Head of caudate nucleus (tissue), 42 donors: ENCODE measurements around the gene DEXI.

Experiments used
- DNase-seq, 42 donors: peaks; one replicate each; pipeline versions ENCODE4 v3.0.0 to v3.0.0-alpha.2; 2020 to 2021; ENCODE audit warnings: mixed read lengths in 7 of 42
- intact Hi-C: fragments of 100-400 bp; cut with DNase I; formaldehyde crosslinking; loops from one replicate; pipeline ENCODE4 v1.15.0; 2022

DEXI gene

DNA sequence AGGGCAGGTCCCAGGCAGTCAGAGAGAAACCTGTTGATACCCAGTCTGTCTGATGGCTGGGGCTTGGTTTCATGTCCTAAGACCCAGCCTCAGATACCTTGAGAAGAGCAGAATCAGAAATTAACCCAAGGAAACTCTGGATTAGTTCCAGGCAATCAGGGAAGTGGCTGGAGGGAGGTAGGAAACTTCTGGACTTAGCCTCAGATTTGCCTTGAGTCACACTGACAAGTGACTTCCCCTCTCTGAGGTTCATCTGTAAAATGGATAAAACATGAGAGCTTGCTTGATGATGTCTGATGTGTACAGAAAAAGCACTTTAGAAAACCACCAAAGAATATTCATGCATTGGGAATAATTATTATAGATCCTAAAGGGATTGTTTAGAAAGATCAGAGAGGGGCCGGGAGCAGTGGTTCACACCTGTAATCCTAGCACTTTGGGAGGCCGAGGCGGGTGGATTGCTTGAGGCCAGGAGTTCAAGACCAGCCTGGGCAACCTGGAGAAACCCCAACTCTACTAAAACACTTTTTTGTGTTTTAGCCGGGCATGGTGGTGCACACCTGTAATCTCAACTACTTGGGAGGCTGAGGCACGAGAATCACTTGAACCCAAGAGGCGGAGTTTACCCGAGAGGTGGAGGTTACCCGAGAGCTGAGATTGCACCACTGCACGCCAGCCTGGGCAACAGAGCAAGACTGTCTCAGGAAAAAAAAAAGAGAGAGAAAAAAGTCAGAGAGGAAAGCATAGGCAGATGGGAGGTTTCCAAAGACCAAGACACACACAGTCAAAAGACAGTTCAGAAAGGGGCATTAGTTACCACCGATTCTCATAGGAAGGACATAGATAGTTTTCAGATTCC, 61.4 kb downstream of the DEXI start:
- intact Hi-C loops = no loop called here
- DNase-seq = no peak

DNA sequence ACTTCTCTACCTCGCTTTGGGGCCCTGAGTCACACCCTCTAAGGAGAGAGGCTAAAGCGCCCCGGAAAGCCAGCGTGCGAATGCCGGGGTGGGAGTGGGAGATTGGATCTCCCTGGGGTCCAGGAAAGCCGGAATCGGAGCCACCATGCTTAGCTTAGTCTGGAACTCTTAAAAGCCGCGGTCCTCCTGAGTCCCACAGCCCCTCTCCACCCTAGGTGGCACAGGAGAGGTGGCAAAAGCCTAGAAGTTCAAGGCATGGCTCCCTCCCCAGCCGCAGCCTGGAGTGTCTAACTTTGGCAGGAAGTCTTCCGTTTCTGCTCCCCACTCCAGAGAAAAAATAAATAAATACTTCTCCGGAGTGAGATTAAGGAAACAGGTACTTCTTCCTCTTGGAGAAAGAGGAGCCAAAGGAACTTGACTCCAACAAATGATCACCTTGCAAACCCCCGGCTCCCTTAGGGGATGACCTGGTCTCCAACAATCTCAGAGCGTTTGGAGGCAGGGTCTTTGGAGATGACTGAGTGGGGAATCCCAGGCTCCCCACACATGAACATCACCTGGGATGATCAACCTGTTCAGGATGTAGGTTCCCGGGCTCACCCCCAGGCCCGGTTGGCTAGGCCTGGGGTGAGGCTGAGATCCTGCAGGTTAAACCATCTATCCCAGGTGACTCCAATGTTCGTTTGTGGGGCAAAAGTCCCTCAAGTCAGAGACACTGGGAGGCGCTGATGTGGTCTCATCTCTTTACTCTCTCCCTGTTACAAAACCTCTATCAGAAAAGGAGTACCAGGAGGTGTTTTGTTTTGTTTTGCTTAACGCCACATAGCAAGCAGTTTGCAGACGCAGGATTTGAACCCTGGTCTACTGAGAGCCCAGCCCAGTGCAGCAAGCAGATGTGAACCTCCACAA, 62.3 kb downstream of the DEXI start:
- intact Hi-C loops = no loop called here
- no peak for DNase-seq
